NB4 (cell line): ENCODE data around the gene CENATAC.
A peak's percentile ranks its signal among the peaks of the same experiment; 100 is the strongest.
"Not testable (repeated sequence)": the region's sequence is repeated elsewhere in the genome, so short reads cannot be mapped to it uniquely, and the experiment has no call there.

Source experiments
- DNase-seq: peaks from one replicate; pipeline ENCODE4 v3.0.0; 2010; ENCODE audit warnings: low read depth
- H3K4me3 ChIP-seq: one replicate; pipeline ENCODE4 v1.5.1; 2011; ENCODE audit warnings: mild to moderate bottlenecking, low read depth, low read length, moderate library complexity
- CTCF ChIP-seq: IDR thresholded peaks from one replicate; pipeline ENCODE4 v1.5.1; 2012; ENCODE audit warnings: low read depth, low read length
- MAX ChIP-seq: IDR thresholded peaks from 2 replicates; pipeline ENCODE4 v1.6.1; 2011; ENCODE audit warnings: low read depth, low read length
- MYC ChIP-seq: IDR thresholded peaks from 2 replicates; pipeline ENCODE4 v1.6.1; 2011; ENCODE audit warnings: low read depth, low read length
- POLR2A ChIP-seq: IDR thresholded peaks from 2 replicates; pipeline ENCODE4 v1.6.1; 2011; ENCODE audit warnings: mild to moderate bottlenecking; ENCODE audit not compliant: insufficient read length; ENCODE audit errors: extremely low read depth

Gene CENATAC

GRCh38 chr11:119056421-119056999 lies 58.6 kb downstream of the CENATAC start:
- DNase-seq = peak; percentile 33
- H3K4me3 ChIP-seq = peak overlapping the region; percentile 86

GRCh38 chr11:119057000-119057769 lies 59.2 kb downstream of the CENATAC start, which contains the start of gene HYOU1:
HYOU1 (minus strand) TSS chr11:119057205; CDS start chr11:119056160, 1,045 bp downstream.
- peak; percentile 19 for TF ChIP-seq CTCF
- TF ChIP-seq POLR2A = no peak
- TF ChIP-seq MAX = peak; percentile 78
- peak; percentile 91 for TF ChIP-seq MYC
- DNase-seq = peak; percentile 99
- peak within 1 kb of the TSS; percentile 86 for H3K4me3 ChIP-seq

More at GRCh38 chr11:119056421-119056999, 58.6 kb downstream of the CENATAC start:
- TF ChIP-seq POLR2A (no peak), CTCF (no peak), MAX (no peak), MYC (no peak)

GRCh38 chr11:119059128-119059527 lies 61.2 kb downstream of the CENATAC start:
- DNase-seq, H3K4me3 ChIP-seq: not testable (repeated sequence)

- TF ChIP-seq MAX (no peak), CTCF (no peak), MYC (no peak), POLR2A (no peak)
- no peak for DNase-seq
- H3K4me3 ChIP-seq = no peak overlapping the region
These were observed 63.3 kb downstream of the CENATAC start for GRCh38 chr11:119061256-119061655.

- DNase-seq = no peak
- TF ChIP-seq MYC = no peak
- no peak for TF ChIP-seq CTCF
- TF ChIP-seq MAX = no peak
- no peak for TF ChIP-seq POLR2A
These were observed 64.8 kb downstream of the CENATAC start for GRCh38 chr11:119062779-119063178.

GRCh38 chr11:119065369-119065768 lies 67.4 kb downstream of the CENATAC start:
- TF ChIP-seq MYC (no peak), CTCF (peak; percentile 68)
- DNase-seq = peak; percentile 72
- H3K4me3 ChIP-seq = no peak overlapping the region

More at GRCh38 chr11:119062779-119063178, 64.8 kb downstream of the CENATAC start:
- H3K4me3 ChIP-seq = no peak overlapping the region
